HepG2 (cell line): ENCODE results near the gene ESF1. TPM values are rescaled to one million over a fixed set of nuclear protein-coding genes. Genes with fewer than 3 reads are reported as not detected.

ENCODE experiments used
- AGO1 ChIP-seq: fragments of 200-400 bp; formaldehyde crosslinking; IDR thresholded peaks from 2 replicates; pipeline ENCODE4 v1.6.1; 2017; ENCODE audit warnings: mild to moderate bottlenecking, low read depth, low read length, moderate library complexity; ENCODE audit not compliant: poor library complexity, severe bottlenecking
- AGO2 ChIP-seq: fragments of 200-400 bp; formaldehyde crosslinking; optimal IDR thresholded peaks from 2 replicates; pipeline ENCODE3; 2017; ENCODE audit warnings: mild to moderate bottlenecking, low read depth, low read length, moderate library complexity
- ARNTL ChIP-seq: sonication (generic); formaldehyde crosslinking; IDR thresholded peaks from 2 replicates; pipeline ENCODE4 v1.4.0; 2020; ENCODE audit warnings: mild to moderate bottlenecking, missing genetic modification reagents
- BCL6 ChIP-seq: IDR thresholded peaks from 2 replicates; pipeline ENCODE4 v1.6.1; 2016; ENCODE audit warnings: missing genetic modification reagents, missing compliant biosample characterization
- ELF3 ChIP-seq: IDR thresholded peaks from 2 replicates; pipeline ENCODE4 v1.6.1; 2016; ENCODE audit warnings: missing genetic modification reagents, missing compliant biosample characterization
- ESRRA ChIP-seq: sonication (generic); formaldehyde crosslinking; IDR thresholded peaks from 2 replicates; pipeline ENCODE4 v1.5.1; 2020; ENCODE audit warnings: mild to moderate bottlenecking, low read depth, missing genetic modification reagents
- EZH2 ChIP-seq: conservative IDR thresholded peaks from 2 replicates; pipeline ENCODE4 v1.6.1; 2012; ENCODE audit warnings: mild to moderate bottlenecking, low read depth, low read length, moderate library complexity
- FOXJ3 ChIP-seq: sonication (generic); formaldehyde crosslinking; IDR thresholded peaks from 2 replicates; pipeline ENCODE4 v1.4.0; 2020; ENCODE audit warnings: missing genetic modification reagents, mild to moderate bottlenecking, borderline replicate concordance
- HNRNPLL ChIP-seq: fragments of 200-400 bp; formaldehyde crosslinking; IDR thresholded peaks from 2 replicates; pipeline ENCODE4 v1.6.1; 2017; ENCODE audit warnings: mild to moderate bottlenecking, low read depth, low read length; ENCODE audit not compliant: poor library complexity, severe bottlenecking
- IKZF1 ChIP-seq: fragments of 450-650 bp; IDR thresholded peaks from 2 replicates; pipeline ENCODE4 v1.7.1; 2016
- JUNB ChIP-seq: sonication (generic); formaldehyde crosslinking; IDR thresholded peaks from 2 replicates; pipeline ENCODE4 v1.8.0; 2022; ENCODE audit warnings: missing genetic modification reagents, mild to moderate bottlenecking, borderline replicate concordance
- KDM4B ChIP-seq: sonication (generic); formaldehyde crosslinking; IDR thresholded peaks from 2 replicates; pipeline ENCODE4 v1.4.0; 2020; ENCODE audit warnings: missing genetic modification reagents
- NPAS2 ChIP-seq: sonication (generic); formaldehyde crosslinking; IDR thresholded peaks from 2 replicates; pipeline ENCODE4 v1.8.0; 2022; ENCODE audit warnings: mild to moderate bottlenecking, missing genetic modification reagents, borderline replicate concordance
- NR1H2 ChIP-seq: sonication (generic); formaldehyde crosslinking; IDR thresholded peaks from 2 replicates; pipeline ENCODE4 v1.8.1; 2022; ENCODE audit warnings: low read depth, missing genetic modification reagents, borderline replicate concordance
- POLR2G ChIP-seq: fragments of 200-400 bp; formaldehyde crosslinking; IDR thresholded peaks from 2 replicates; pipeline ENCODE4 v1.6.1; 2018; ENCODE audit warnings: mild to moderate bottlenecking, low read depth, low read length, moderate library complexity
- PREB ChIP-seq: sonication (generic); formaldehyde crosslinking; IDR thresholded peaks from 2 replicates; pipeline ENCODE4 v1.4.0; 2020; ENCODE audit warnings: missing genetic modification reagents
- RXRA ChIP-seq: sonication (generic); formaldehyde crosslinking; IDR thresholded peaks from 2 replicates; pipeline ENCODE4 v1.5.1; 2020; ENCODE audit warnings: missing genetic modification reagents
- SMC3 ChIP-seq: IDR thresholded peaks from 2 replicates; pipeline ENCODE4 v1.6.1; 2011; ENCODE audit warnings: low read length, improper control_type of control experiment
- SNAPC5 ChIP-seq: sonication (generic); formaldehyde crosslinking; IDR thresholded peaks from 2 replicates; pipeline ENCODE4 v1.8.1; 2023; ENCODE audit warnings: mild to moderate bottlenecking, missing genetic modification reagents, borderline replicate concordance
- THAP8 ChIP-seq: sonication (generic); formaldehyde crosslinking; IDR thresholded peaks from 2 replicates; pipeline ENCODE4 v1.5.1; 2020; ENCODE audit warnings: missing genetic modification reagents, mild to moderate bottlenecking, borderline replicate concordance
- ZFP62 ChIP-seq: sonication (generic); formaldehyde crosslinking; IDR thresholded peaks from 2 replicates; pipeline ENCODE4 v1.4.0; 2020; ENCODE audit warnings: missing genetic modification reagents
- ZMYM4 ChIP-seq: sonication (generic); formaldehyde crosslinking; IDR thresholded peaks from 2 replicates; pipeline ENCODE4 v1.8.1; 2023; ENCODE audit warnings: mild to moderate bottlenecking, missing genetic modification reagents
- ZNF17 ChIP-seq: sonication (generic); formaldehyde crosslinking; IDR thresholded peaks from 2 replicates; pipeline ENCODE4 v1.5.0; 2020; ENCODE audit warnings: mild to moderate bottlenecking, missing genetic modification reagents
- ZNF225 ChIP-seq: sonication (generic); formaldehyde crosslinking; IDR thresholded peaks from 2 replicates; pipeline ENCODE4 v1.4.0; 2020; ENCODE audit warnings: mild to moderate bottlenecking, missing genetic modification reagents
- ZNF251 ChIP-seq: sonication (generic); formaldehyde crosslinking; IDR thresholded peaks from 2 replicates; pipeline ENCODE4 v1.9.0; 2021; ENCODE audit warnings: mild to moderate bottlenecking, missing genetic modification reagents
- ZNF432 ChIP-seq: sonication (generic); formaldehyde crosslinking; IDR thresholded peaks from 2 replicates; pipeline ENCODE4 v1.5.0; 2020; ENCODE audit warnings: missing genetic modification reagents, mild to moderate bottlenecking, borderline replicate concordance
- ZNF501 ChIP-seq: sonication (generic); formaldehyde crosslinking; IDR thresholded peaks from 2 replicates; pipeline ENCODE4 v1.5.1; 2020; ENCODE audit warnings: mild to moderate bottlenecking, moderate library complexity, missing genetic modification reagents
- ZNF776 ChIP-seq: sonication (generic); formaldehyde crosslinking; IDR thresholded peaks from 2 replicates; pipeline ENCODE4 v1.4.0; 2020; ENCODE audit warnings: mild to moderate bottlenecking, missing genetic modification reagents
- polyA plus RNA-seq, 8 experiments: library from polyadenylated mRNA; depleted of rRNA in 3 of 8; stranded (reverse) in 7 of 8; unstranded in 1 of 8; fragments of >200 nt; fragmentation: Illumina TruSeq in 4 of 8; extraction: Trizol in 4 of 8; gene quantifications; 2 replicates each; pipeline versions ENCODE4 v1.2.1 to v1.2.3, GENCODE V29; 2011 to 2016; ENCODE audit warnings: low read depth in 4 of 8, missing spikeins in 1 of 8, mixed read lengths in 1 of 8; ENCODE audit not compliant: insufficient read depth in 1 of 8
- total RNA-seq, 5 experiments: library from RNA; depleted of rRNA; stranded (reverse); fragments of >200 nt; fragmentation: Illumina TruSeq; extraction: Trizol; gene quantifications; 2 replicates each; pipeline ENCODE4 v1.2.3, GENCODE V29; 2016; ENCODE audit warnings: low read depth in 1 of 5
- TF ChIP-seq, protein P1 (sequence below): IDR thresholded peaks from 2 replicates; pipeline ENCODE4 v1.6.1; 2016; ENCODE audit warnings: low read depth, borderline replicate concordance
- TF ChIP-seq, protein P2 (sequence below): IDR thresholded peaks from 2 replicates; pipeline ENCODE4 v1.6.1; 2016; ENCODE audit warnings: mild to moderate bottlenecking

ESF1 gene
- total and polyA plus RNA-seq, 2 of the 13 experiments (the other 11 are each of a cell fraction or from before 2014, with no cell fraction given) = 7.3 to 66.9 TPM

DNA sequence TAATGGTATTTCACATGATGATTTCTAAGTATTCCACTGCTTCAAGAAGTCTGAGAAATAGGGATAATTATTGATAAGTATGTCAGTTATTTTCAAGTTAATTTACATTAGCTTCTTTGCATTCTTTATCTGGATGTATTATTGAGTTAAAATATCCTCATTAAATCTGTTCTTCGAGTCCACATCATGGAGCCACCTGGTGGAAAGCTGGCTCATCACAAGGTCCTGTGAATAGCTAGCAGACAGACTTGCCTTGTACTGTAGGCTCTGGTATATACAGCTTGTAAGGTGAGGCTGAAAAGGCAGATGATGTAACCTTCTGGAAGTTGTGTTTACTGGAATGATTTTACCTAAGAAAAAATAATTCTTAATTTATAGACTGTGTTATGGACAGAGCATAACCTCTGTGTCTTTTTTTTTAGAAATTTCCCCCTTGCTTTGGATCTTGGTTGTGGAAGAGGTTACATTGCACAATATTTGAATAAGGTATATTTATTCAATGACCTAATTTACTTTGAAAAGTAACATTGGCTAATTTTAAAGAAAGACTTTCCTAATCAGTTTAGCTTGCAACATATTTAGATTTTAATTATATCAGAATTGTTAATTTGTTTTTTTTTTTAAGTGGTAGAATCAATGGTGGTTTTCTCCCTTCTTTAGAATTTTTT, 3.6 kb upstream of the ESF1 start (continued):
- no peak for TF ChIP-seq ZNF776 (CRISPR knock-in tag)
- no peak for TF ChIP-seq ZNF251
- TF ChIP-seq SMC3 = peak; percentile 52
- no peak for TF ChIP-seq RXRA (CRISPR knock-in tag)
- no peak for TF ChIP-seq POLR2G
- no peak for TF ChIP-seq KDM4B (CRISPR knock-in tag)
- TF ChIP-seq HNRNPLL = no peak
- TF ChIP-seq JUNB (CRISPR knock-in tag) = no peak
- TF ChIP-seq, protein P1, sequence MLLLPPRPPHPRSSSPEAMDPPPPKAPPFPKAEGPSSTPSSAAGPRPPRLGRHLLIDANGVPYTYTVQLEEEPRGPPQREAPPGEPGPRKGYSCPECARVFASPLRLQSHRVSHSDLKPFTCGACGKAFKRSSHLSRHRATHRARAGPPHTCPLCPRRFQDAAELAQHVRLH = peak; percentile 61; the same call in 1 of the 2 replicates
- no peak for TF ChIP-seq PREB
- TF ChIP-seq EZH2 = no peak
- no peak for TF ChIP-seq ARNTL (CRISPR knock-in tag)
- no peak for TF ChIP-seq THAP8 (CRISPR knock-in tag)
- TF ChIP-seq ESRRA (CRISPR knock-in tag) = no peak
- TF ChIP-seq NR1H2 (CRISPR knock-in tag) = no peak
- peak; percentile 57; the same call in 1 of the 2 replicates for TF ChIP-seq BCL6 (CRISPR knock-in tag)
- TF ChIP-seq ZNF17 (CRISPR knock-in tag) = no peak
- TF ChIP-seq AGO2 = no peak
- no peak for TF ChIP-seq SNAPC5
- no peak; the same call in 1 of the 2 replicates for TF ChIP-seq FOXJ3 (CRISPR knock-in tag)
- no peak for TF ChIP-seq ZNF225
- TF ChIP-seq ZNF501 (CRISPR knock-in tag) = no peak
- TF ChIP-seq, protein P2, sequence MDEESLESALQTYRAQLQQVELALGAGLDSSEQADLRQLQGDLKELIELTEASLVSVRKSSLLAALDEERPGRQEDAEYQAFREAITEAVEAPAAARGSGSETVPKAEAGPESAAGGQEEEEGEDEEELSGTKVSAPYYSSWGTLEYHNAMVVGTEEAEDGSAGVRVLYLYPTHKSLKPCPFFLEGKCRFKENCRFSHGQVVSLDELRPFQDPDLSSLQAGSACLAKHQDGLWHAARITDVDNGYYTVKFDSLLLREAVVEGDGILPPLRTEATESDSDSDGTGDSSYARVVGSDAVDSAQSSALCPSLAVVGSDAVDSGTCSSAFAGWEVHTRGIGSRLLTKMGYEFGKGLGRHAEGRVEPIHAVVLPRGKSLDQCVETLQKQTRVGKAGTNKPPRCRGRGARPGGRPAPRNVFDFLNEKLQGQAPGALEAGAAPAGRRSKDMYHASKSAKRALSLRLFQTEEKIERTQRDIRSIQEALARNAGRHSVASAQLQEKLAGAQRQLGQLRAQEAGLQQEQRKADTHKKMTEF (CRISPR knock-in tag) = peak; percentile 55; the same call in 1 of the 2 replicates
- no peak for TF ChIP-seq IKZF1
- no peak for TF ChIP-seq AGO1
- TF ChIP-seq ZFP62 (CRISPR knock-in tag) = no peak
- no peak for TF ChIP-seq ZNF432 (CRISPR knock-in tag)
- TF ChIP-seq ELF3 (CRISPR knock-in tag) = peak; percentile 28; the same call in 1 of the 2 replicates
- TF ChIP-seq NPAS2 (CRISPR knock-in tag) = no peak
- no peak for TF ChIP-seq ZMYM4
